GM19372 (cell line): ENCODE measurements around the gene CD99.
A peak's percentile ranks its signal among the peaks of the same experiment; 100 is the strongest.
"Not testable (repeated sequence)": the region's sequence is repeated elsewhere in the genome, so short reads cannot be mapped to it uniquely, and the experiment has no call there.

ENCODE experiments used
- ATAC-seq: cut with Tn5 transposase; IDR thresholded peaks from one replicate; pipeline ENCODE4 v1.9.1; 2021; ENCODE audit warnings: mild to moderate bottlenecking, low read depth, moderate library complexity; ENCODE audit not compliant: unreplicated experiment

The CD99 gene

DNA sequence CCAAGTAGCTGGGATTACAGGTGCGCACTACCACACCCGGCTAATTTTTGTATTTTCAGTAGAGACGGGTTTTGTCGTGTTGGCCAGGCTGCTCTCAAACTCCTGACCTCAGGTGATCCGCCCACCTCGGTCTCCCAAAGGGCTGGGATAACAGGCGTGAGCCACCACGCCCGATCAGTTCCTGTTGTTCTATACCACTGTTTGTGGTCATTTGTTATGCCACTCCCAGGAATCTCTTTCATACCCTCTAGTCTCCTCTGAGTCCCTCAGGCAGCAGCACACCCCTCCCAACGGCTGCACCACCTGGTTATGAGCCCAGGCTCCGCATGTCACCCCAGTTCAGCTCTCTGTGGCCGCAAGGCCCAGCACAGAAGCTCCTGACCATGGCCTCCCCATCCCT is 17.5 kb upstream of the CD99 start:
- ATAC-seq, result no peak

DNA sequence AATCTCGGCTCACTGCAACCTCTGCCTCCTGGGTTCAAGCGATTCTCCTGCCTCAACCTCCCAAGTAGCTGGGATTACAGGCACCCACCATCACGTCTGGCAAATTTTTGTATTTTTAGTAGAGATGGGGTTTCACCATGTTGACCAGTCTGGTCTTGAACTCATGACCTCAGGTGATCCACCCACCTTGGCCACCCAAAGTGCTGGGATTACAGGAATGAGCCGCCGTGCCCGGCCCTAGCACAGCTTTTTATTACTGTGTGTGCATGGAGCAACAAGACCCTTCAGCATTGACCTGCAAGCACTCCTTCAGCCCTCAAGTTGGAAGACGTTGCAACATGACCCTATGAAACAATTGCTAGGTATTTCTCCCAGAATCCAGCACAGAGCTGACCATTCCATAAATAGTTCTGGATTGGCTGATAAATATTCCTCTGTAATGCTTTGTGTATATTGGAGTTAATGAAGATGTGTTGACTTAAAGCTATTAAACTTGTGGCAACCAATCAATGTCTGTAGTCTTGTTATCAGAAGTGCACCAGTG is 15.4 kb upstream of the CD99 start:
- ATAC-seq, result not testable (repeated sequence)

DNA sequence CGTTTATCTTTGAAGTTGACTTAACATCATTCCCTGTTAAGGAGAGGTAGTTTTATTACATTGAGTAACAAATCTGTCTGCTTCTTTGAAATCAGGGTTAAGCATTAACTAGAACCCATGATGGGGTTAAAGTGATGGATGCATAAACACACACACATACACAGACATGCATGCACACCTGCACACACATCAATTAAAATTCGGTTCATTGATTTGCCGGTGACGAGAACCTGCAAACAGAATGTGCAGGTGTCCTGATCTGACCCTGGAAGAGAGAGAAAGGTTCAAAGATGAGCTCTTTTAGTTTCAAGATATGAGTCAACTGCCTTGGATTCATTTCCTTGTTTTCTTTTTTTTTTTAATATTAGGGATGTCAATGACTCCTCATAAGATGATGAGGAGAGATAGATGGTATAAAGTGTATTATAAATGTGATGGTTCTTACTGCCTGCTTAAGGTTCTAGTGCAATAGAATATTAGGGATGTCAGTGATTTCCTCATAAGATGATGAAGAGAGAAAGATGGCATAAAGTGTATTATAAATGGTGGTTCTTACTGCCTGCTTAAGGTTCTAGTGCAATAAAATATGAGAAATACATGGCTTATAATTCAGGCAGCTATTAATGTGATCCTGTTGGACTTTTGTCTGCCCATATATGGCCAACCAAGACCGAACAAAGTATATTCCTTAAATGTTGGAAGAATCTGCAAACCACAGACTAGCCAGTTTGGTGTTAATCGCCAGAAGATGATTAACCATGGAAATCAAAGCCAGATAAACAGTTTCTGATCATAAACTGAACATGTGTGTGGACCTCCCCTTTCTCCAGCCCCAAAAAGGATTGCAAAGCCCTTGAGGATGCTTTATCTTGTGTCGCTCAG is 14.1 kb upstream of the CD99 start:
- ATAC-seq, result no peak

DNA sequence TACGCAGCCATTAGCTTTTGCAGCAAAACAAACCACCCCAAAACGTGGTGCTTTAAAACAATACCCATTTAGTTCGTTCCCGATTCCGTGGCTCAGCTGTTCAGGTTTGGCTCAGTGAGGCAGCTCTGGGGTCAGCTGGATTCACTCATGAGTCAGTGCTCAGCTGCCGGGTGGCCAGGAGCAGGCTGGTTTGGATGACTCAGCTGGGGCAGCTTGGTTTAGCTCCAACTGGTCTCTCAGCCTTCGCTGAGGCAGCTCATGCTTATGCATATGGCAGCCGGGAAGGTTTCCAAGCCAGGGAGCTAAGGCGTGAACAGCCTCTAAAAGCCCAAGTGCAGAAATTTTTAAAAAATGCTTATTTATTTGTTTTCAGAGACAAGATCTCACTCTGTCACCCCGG is 13.3 kb upstream of the CD99 start:
- ATAC-seq, result no peak

DNA sequence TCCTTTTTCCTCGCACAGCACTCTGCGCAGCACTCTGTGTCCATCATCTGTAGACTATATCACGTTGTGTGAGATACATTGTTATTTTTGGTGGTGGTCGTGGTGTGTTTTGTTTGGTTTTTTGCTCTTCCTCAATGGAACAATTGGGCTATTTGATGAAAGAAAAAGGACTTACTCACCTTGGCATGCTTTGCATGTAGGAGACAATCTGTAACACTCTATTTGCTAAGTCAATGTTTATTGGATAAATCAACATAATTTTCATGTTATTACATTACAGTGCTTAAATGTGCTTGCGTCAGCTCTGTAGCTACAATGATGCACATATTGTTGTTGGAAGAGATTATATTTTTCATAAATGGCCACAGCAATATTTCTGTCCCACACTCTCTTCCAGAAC is 12.5 kb upstream of the CD99 start:
- ATAC-seq, result no peak

DNA sequence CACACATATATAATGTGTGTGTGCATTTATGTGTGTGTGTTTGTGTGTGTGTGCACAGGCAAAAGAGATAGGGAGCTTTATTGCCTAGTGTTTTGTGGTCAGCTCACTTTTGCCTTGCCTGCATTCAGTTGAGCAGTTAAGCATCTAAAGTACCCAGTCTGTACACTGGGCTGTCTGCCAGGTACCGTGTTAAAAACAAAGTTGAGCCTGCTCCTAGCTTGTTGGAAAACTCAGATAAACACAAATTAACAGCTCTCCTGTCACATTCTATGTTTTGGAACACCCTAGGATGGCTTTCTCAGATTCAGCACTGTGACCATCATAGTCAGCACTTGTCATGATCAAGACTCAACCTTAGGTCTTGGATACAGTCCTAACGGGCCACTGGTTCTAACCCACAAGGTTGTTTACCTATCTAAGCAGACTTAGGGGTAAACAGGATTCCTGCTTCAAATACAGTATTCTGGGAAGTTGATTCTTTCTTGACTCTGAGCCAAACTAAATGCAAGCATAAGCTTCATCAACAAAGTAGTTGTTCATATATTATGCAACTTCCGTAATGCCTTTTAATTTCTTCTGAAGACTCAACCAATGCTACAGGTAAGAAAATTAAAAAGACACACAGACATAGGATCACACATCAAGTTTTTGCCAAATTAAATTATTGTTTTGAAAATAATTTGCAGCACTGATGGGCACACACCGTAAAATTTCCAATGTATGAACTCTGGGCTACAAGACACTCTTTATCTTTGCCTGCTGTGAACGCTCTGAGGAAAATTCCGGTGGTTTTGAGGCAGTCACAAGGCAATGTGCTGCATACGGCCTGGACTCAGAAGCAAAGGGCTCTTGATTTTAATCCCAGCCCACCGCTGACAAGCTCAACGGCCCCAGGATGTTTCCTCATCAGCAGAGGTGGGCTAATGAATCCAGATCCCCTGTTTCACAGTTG is 11.3 kb upstream of the CD99 start:
- no peak for ATAC-seq

DNA sequence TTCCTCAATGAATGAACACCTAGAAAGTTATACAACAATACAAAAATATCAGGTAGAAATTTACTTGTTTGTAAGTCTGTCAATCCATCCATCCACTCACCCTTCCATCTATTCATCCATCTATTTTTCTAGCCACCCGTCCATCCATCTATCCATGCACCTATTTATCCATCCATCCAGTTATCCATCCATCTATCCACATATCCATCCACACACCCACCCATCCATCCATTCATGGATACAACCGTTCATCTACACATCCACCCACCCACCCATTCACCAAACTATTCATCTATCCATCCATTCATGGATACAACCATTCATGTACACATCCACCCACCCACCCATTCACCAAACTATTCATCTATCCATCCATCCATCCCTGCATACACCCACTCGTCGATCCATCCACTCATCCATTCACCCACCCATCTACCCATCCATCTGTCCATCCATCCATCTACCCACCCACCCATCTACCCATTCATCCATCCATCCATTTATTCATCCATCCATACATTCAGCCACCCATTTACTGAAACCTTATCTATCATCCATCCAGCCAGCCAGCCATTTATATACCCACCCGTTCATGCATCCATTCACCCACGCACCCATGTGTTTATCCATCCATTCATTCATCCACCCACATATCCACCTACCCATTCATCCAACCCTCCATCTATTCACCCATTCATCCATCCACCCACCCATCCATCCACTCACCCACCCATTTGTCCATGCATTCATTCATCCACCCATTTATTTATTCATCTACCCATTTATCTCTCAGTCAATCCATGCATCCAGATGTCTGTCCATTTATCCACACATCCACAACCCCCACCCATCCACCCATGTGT is 10.4 kb upstream of the CD99 start:
- ATAC-seq, result no peak

DNA sequence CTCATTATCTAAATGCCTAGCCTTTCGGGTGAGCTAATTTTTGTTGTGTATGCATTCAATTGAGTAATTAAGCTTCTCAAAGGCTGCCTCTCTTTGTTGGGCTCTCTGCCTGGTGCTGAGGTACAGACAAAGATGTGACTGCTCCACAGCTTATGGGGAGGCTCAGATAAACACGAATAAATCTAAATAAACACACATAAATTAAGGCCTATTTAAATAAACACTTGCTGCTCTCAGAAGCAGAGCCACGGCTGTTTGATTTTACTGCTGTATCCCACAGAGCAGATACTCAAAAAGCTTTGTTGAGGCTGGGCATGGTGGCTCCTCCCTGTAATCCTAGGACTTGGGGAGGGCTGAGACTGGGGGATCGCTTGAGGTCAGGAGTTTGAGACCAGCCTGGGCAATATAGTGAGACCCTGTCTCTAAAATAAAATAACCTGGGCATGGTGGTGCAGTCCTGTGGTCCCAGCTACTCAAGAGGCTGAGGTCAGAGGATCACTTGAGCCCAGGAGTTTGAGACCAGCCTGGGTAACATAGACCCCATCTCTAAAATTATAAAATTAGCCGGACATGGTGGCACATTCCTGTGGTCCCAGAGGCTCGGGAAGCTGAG is 8.4 kb upstream of the CD99 start:
- ATAC-seq, result no peak

DNA sequence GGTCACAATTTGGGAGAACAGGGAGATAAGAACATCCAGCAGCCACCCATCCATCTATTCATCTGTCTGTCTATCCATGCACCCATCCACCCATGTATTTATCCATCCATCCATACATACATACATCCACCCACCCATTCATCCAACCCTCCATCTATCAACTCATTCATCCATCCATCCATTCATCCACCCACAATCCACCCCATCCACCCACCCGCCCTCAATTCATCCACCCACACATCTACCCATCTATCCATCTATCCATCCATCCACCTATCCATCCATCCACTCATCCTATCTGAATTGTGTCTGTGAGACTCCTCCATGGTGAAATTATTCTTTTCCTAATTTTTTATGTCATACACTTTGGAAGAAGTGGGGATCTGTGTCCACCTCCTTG is 6.8 kb upstream of the CD99 start:
- no peak for ATAC-seq

DNA sequence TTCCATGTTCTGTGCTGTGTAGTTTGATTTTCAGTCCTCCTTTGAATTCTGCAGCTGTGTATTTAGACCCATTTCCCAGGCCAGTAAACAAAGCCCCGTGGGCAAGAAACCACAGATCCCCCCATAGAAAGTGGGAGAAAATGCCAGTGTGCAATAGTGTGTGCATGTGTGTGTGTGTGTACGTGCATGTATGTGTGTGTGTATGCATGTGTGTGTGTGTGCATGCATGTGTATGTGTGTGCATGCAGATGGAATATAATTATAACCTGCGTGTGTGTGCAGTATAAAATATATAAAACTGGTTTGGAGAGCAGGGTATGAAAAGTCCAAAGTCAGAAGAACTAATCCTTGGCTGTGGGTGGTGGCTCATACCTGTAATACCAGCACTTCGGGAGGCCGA is 5.2 kb upstream of the CD99 start:
- no peak for ATAC-seq

DNA sequence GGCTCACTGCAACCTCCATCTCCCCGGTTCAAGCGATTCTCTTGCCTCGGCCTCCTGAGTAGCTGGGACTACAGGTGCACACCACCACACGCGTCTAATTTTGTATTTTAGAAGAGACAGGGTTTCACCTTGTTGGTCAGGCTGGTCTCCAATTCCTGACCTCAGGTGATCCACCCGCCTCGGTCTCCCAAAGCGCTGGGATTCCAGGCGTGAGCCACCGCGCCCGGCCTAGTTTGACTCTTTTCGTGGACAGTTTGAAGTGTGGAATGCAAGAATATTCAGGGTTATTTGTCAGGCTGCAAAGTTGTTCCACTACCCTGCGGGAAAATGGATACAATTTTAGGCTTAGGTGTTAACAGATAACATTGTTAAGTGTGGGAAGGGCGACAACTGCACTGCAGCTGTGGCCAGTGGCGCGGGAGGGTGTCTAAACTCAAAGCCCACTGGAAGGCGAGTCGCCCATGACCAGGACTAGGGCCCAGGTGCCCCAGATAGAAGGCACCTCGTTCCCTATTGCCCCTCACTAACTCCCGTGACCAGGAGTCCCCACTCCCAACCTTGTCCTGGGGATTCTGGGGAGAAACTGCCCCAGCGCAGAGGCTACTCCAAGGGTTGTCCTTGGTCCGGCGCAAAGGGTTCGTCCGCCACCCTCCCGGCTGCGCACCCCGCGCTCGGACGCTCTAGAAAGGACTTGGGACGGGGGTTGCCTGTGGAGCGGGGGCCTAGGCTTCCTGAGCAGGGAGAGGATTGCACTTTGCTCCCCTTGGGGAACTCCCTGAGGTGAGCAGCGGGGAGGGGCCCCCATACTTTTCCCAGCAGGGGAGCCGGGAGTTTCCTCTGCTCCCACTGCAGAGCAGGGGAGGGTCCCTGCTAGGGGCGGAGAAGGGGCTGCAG is 1.1 kb upstream of the CD99 start:
- no peak for ATAC-seq

DNA sequence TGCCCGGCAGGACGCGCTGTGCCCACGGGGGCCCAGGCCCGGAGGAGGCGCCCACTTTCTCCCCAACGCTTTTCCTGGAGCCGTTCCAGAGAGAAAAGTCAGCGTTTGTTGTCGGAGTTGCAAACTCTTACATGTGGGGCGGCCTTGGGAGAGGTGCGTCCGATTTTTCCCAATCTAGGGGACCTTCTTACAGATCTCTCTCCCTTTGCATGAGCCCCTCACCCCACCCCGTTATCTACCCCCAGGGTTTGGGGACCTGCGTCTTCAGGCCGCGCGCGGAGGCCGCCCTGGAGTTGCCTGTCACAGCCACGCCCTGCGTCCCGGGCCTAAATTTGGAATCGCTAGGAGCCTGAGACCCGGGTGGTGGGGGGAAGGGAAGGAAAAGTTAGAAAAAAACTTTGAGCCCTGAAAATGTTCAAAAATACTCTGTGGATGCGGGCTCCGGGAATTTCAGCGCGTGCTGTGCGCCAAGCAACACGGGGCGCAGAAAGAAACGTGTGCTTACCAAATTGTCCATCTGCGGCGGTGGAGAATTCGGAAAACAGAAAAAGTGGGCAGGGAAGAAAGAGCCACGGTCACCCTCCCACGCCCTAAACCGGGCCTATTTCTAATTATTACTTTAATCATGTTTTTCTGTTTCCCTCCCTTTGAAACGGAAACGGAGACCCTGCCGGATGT is 587 bp downstream of the CD99 start:
- ATAC-seq, result peak; percentile 4

DNA sequence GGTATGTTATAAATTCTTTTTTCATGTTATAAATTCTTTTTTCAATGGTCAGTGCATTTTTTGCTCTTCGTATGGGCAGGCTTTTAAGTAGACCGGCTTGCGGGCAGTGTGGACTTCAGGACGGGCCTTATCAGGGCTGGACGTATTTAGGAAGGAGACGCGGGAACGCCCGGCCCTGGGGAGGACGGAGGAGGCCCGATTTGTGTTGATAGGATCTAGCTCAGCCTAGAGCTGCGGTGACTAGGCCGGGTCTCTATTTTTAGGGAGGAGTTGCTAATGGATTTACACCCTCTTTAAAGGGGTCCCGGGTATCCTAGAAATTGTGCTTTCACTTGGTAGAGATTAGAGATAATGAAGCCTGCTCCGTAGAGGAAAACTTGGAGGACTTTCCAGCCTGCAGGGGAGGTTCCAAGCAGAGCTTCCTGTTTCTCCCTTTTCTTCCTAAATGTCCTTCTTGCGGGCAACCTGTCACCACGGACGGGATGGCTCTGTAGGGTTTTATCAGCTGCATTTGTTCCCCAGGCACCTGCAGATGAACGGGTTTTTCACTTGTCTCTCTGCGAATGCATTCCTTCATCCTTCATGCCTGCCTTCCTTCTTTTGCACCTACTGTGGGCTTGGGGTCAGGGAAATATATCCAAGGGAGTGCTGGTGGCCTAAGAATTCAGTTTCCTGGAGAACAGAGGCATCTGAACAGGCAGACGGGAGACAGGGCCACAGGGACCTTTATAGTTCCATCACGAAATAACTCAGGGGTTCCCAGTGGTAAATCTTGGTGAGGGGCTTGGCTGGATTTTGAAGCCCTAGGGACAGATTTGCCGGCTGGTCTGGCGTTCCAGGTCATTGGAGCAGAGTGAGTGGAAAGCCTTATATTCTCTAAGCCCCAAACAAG is 1.4 kb downstream of the CD99 start:
- no peak for ATAC-seq

DNA sequence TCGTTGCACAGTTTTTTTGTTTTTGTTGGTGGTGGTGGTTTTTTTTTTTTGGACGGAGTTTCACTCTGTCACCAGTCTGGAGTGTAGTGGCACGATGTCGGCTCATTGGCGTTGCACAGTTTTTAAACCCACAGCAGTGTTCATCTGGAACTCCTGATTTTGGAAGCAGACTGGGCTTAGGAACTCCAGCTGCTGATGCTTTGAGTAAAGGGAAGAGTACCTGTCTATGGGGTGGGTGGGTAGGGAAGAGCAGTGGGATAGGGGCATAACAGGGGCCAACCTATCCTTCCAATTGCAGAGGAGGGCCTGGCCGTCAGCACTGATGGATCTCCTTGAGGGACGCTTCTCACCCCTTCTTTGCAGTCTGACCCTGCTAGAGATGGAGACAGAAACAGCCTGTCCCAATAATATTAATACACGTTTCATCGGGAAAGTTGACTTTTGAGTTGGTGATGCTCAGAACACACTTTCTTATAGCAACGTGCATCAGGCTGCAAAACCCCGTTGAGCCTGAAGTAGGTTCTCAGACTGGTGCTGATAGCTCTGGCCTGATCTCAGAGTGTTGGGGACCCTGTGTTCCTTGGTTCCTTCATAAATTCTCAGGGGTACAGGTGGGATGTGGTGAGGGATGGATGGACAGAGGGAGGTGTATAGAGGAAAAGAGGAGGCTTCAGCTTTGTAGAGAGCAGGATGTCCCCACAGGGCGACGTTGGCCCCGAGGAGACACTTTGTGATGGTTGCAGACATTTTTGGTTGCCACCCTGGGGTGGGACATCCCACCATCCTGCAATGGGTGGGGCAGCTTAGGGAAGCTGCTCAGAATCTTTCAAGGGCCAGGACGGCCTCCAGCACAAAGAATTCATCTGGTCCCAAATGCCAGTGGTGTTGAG is 2.3 kb downstream of the CD99 start:
- no peak for ATAC-seq

DNA sequence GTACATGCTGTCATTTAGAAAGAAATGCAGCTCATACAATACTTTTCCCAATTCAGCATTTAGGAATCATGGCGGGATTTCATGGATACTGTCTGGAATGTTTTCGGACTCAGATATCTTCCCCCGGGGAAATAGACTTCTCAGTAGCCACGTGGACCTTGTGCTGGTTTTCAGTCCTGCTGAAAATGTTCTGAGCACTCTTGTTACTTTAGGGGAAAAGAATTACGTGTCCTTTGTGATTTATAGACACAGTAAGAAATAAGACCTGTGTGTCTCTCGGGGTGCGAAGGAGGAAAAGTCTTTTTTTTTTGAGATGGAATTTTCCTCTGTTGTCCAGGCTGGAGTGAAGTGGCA is 3.8 kb downstream of the CD99 start:
- no peak for ATAC-seq

DNA sequence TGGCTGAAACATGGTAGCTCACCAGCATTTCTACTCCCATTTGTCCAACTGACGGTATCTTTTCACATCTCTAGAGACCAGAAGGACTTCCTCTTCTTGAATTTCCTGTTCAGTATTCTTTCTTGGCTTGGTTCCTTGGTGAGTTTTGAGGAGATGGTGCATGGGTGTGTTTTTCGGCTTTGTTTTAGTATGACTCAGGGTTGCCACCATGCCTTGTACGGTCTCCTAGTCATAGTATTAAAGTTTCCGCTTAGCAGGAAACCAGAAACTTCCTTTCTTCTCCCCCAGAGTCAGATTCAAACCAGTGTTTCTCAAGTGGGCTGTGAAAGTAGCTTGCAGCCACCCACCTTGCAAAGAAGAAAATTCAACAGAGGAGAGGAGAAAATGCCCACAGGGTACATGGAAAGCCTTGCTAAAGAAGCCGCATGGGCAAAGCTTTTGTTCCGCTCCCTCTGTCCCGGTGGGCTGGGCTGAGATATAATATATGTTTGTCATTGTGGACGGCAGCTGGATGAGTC is 5.7 kb downstream of the CD99 start:
- peak; percentile 91 for ATAC-seq
